AG04449 (cell line): Measurements from ENCODE around the gene FUT1.

Source experiments
- CTCF ChIA-PET: fragments of 350-600 bp; formaldehyde crosslinking; extraction: SDS; loops from one replicate; lab custom pipeline; 2021; ENCODE audit warnings: antibody characterized with exemption; lab: Yijun Ruan, JAX
- POLR2A ChIA-PET: fragments of 400-600, 350-600 bp; formaldehyde crosslinking; extraction: SDS; loops from one replicate; lab custom pipeline; 2020; ENCODE audit warnings: antibody characterized with exemption, inconsistent platforms; lab: Yijun Ruan, JAX
- DNase-seq: peaks from one replicate; pipeline ENCODE4 v3.0.0-alpha.2; 2010; ENCODE audit warnings: low read depth, low spot score
- H3K4me3 ChIP-seq: 2 replicates; pipeline ENCODE4 v1.5.1; 2011; ENCODE audit warnings: low read depth, mild to moderate bottlenecking, control low read depth, low read length
- TF ChIP-seq, protein P1 (sequence below): IDR thresholded peaks from one replicate; pipeline ENCODE4 v1.5.1; 2011; ENCODE audit warnings: mild to moderate bottlenecking, moderate library complexity, low read length, control low read depth, inconsistent platforms; ENCODE audit not compliant: insufficient read depth; ENCODE audit errors: missing control alignments

FUT1 gene

DNA sequence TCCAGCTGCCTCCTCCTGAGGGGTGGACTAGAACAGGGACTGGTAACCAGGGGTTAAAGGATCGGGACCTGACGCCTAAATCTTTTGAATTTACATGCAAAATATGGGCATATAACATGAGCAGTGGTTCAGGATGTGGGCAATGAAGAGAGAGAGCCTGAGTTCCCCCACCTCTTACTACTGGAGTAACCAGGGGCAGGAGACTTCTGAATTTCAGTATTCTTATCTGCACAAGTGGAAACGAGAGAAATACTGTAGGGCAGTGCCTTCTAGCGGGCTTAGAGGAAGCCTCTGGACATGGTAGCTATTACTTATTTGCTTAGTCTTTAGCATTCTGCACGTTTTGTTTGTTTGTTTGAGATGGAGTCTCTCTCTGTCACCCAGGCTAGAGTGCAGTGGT, 32.1 kb upstream of the FUT1 start:
- ChIA-PET CTCF (interaction anchor here (0.7 to 23.0 kb wide), 8 partner anchors 12 to 186 kb away, joined by 3 to 737 read pairs (median 38); partner anchors contain the start of genes CA11, HSD17B14 and NTN5), POLR2A (interaction anchor here (0.7 kb wide), 1 partner anchor 60 kb away, joined by 3 read pairs; no protein-coding TSS in a partner anchor)
- no peak for DNase-seq
- no peak overlapping the region for H3K4me3 ChIP-seq
- TF ChIP-seq, protein P1, sequence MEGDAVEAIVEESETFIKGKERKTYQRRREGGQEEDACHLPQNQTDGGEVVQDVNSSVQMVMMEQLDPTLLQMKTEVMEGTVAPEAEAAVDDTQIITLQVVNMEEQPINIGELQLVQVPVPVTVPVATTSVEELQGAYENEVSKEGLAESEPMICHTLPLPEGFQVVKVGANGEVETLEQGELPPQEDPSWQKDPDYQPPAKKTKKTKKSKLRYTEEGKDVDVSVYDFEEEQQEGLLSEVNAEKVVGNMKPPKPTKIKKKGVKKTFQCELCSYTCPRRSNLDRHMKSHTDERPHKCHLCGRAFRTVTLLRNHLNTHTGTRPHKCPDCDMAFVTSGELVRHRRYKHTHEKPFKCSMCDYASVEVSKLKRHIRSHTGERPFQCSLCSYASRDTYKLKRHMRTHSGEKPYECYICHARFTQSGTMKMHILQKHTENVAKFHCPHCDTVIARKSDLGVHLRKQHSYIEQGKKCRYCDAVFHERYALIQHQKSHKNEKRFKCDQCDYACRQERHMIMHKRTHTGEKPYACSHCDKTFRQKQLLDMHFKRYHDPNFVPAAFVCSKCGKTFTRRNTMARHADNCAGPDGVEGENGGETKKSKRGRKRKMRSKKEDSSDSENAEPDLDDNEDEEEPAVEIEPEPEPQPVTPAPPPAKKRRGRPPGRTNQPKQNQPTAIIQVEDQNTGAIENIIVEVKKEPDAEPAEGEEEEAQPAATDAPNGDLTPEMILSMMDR = no peak

DNA sequence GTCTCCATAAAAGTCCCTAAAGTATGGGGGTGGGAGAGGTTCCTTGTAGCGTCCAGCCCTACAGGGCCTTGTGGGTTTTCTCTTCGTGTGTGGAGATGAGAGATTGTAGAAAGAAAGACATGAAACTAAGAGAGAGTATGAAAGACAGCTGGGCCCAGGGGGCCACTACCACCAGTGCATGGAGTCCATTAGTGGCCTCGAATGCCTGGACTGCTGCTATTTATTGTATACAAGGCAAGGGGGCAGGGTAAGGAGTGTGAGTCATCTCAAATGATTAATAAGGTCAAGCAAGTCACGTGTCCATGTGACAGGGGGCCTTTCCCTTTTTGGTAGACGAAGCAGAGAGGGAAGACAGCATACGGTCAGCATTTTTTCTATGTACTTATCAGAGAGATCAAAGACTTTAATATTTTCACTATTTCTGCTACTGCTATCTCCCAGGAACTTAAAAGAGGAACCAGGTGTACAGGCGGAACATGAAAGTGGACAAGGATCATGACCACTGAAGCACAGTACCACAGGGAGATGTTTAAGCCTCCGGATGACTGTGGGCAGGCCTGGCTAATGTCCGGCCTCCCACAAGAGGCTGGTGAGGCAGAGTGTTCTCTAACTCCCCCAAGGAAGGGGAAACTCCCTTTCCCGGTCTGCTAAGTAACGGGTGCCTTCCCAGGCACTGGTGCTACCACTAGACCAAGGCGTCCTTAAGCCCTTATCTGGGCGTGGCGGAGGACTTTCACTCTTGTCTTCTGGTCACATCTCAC, 28.4 kb upstream of the FUT1 start:
- ChIA-PET CTCF (interaction anchor here (0.9 to 23.0 kb wide), 5 partner anchors 7 to 213 kb away, joined by 3 to 737 read pairs (median 11); partner anchors contain the start of genes GYS1, HSD17B14 and RUVBL2), POLR2A (no interaction called here)
- TF ChIP-seq, protein P1 = no peak
- H3K4me3 ChIP-seq = no peak overlapping the region
- DNase-seq = no peak

DNA sequence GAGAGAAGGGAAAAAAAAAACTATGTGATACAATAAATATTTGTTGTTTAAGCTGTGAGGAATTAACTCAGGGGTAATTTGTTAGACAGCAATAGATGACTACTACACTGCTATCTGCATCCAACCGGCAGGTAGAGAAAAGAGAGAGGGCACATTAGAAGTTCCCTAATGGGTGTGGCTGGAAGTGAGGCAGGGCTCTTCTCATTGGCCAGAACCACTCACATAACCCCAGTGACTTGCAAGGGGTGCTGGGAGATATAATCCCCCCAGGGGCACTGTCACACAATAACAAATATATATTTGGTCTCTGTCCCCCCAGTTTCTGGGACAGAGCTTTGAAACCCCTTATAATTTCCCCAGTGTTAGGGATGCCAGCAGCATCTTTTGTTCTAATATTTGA, 27.2 kb upstream of the FUT1 start:
- ChIA-PET POLR2A (no interaction called here), CTCF (interaction anchor here (0.6 to 23.0 kb wide), 7 partner anchors 7 to 214 kb away, joined by 3 to 737 read pairs (median 4); partner anchors contain the start of genes GYS1, HSD17B14, IZUMO1 and RUVBL2)
- DNase-seq = no peak
- H3K4me3 ChIP-seq = no peak overlapping the region
- TF ChIP-seq, protein P1 = no peak

DNA sequence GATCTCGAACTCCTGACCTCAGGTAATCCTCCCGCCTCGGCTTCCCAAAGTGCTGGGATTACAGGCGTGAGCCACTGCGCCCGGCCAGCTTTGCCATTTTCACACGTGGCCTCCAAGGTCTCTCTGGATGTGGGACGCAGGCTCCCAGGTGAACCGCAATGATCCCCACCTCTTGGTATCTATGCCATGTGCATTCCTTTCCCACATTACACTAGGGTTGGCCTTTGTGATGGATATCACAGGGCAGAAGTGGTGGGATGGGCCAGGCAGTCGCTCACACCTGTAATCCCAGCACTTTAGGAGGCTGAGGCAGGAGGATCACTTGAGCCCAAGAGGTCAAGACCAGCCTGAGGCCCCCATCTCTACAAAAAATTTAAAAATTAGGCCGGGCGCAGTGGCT, 25.3 kb upstream of the FUT1 start:
- ChIA-PET POLR2A (no interaction called here), CTCF (interaction anchor here (1.0 to 23.0 kb wide), 4 partner anchors 10 to 215 kb away, joined by 3 to 737 read pairs (median 11); partner anchors contain the start of gene HSD17B14)
- no peak overlapping the region for H3K4me3 ChIP-seq
- TF ChIP-seq, protein P1 = no peak
- no peak for DNase-seq

DNA sequence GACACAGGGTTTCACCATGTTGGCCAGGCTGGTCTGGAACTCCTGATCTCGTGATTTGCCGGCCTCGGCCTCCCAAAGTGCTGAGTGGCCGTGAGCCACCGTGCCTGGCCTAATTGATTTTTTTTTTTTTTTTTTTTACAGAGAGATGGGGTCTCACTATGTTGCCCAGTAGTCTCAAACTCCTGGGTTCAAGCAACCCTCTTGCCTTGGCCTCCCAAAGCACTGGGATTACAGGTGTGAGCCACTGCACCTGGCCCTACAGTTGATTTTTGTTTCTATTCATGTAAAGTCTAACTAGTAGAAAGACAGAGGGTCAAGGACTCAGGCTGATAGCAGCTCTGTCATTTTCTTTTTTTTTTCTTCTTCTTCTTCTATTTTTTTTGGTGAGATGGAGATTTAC, 24.7 kb upstream of the FUT1 start:
- POLR2A ChIA-PET = interaction anchor here (0.6 kb wide), 1 partner anchor 56 kb away, joined by 3 read pairs; no protein-coding TSS in a partner anchor
- TF ChIP-seq, protein P1 = no peak

DNA sequence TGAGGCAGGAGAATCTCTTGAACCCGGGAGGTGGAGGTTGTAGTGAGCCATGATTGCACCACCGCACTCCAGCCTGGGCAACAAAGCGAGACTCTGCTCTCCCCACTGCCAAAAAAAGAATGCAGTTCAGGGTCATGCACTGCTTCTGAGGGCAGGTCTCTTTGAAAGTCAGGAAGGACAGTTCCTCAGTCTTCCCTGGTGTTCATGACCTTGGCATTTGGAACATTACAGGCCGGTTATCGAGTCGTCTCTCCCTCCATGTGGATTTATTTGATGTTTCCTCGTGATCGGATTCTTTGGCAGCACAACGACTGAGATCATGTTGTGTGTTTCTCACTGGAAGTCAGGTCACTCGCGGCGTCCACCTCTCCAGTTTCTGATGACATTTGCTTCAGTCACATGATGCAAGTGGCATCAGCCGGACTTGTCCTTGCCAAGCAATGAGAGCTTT, 20.1 kb upstream of the FUT1 start:
- no peak for DNase-seq
- TF ChIP-seq, protein P1 = no peak
- POLR2A ChIA-PET = no interaction called here

More for the DNA sequence above, 24.7 kb upstream of the FUT1 start:
- CTCF ChIA-PET = interaction anchor here (1.0 to 3.8 kb wide), 2 partner anchors 11 to 187 kb away, joined by 3 to 19 read pairs; no protein-coding TSS in a partner anchor
- no peak for DNase-seq
- no peak overlapping the region for H3K4me3 ChIP-seq

More for the DNA sequence above, 20.1 kb upstream of the FUT1 start:
- CTCF ChIA-PET = interaction anchor here (1.6 to 1.9 kb wide), 2 partner anchors 15 to 70 kb away, joined by 5 to 6 read pairs; no protein-coding TSS in a partner anchor
- H3K4me3 ChIP-seq = no peak overlapping the region
